Mononuclear cell (primary cell): ENCODE results near the gene ZNF571. TPM values are rescaled to one million over a fixed set of nuclear protein-coding genes. Genes with fewer than 3 reads are reported as not detected.
A peak's percentile ranks its signal among the peaks of the same experiment; 100 is the strongest.

Experiments
- H3K27me3 ChIP-seq: 2 replicates; pipeline ENCODE4 v1.6.0; 2011; ENCODE audit warnings: low read length, control low read depth; ENCODE audit not compliant: insufficient read depth
- H3K4me1 ChIP-seq: 2 replicates; pipeline ENCODE4 v1.5.1; 2011; ENCODE audit warnings: mild to moderate bottlenecking, low read length, control low read depth; ENCODE audit not compliant: insufficient read depth
- H3K4me3 ChIP-seq: 2 replicates; pipeline ENCODE4 v1.5.1; 2011; ENCODE audit warnings: mild to moderate bottlenecking, low read length, moderate library complexity
- H3K9me3 ChIP-seq: 2 replicates; pipeline ENCODE4 v1.5.1; 2011; ENCODE audit warnings: low read depth, mild to moderate bottlenecking, control low read depth, low read length
- total RNA-seq: library from RNA; depleted of rRNA; stranded (reverse); fragments of >200 nt; gene quantifications from one replicate; pipeline ENCODE4 v1.2.3, GENCODE V29; 2012

The ZNF571 gene
- 15.6 TPM for total RNA-seq

GRCh38 chr19:37594304-37594981 is at the start of gene ZNF571, which contains the start of gene ZNF540:
TSS of gene ZNF571 (minus strand) at chr19:37594792. CDS start at chr19:37586676, 8,116 bp downstream.
TSS of gene ZNF540 (plus strand) at chr19:37594876. CDS start at chr19:37598448, 3,572 bp downstream.
- Histone ChIP-seq H3K27me3 (no peaks in the 10 kb centered on the region), H3K4me3 (peak within 1 kb of the TSS; percentile 65), H3K9me3 (peaks cover 15% of the 10 kb centered on the region), H3K4me1 (peaks cover 15% of the 10 kb centered on the region)

GRCh38 chr19:37635076-37636056 is 40.8 kb upstream of the ZNF571 start:
- peaks cover 82% of the 10 kb centered on the region for H3K9me3 ChIP-seq
- no peaks in the 10 kb centered on the region for H3K27me3 ChIP-seq
- H3K4me1 ChIP-seq = no peaks in the 10 kb centered on the region
- no peak overlapping the region for H3K4me3 ChIP-seq

GRCh38 chr19:37594982-37595382 is 390 bp upstream of the ZNF571 start:
- peak overlapping the region; percentile 65 for H3K4me3 ChIP-seq
- H3K4me1 ChIP-seq = peaks cover 15% of the 10 kb centered on the region
- H3K27me3 ChIP-seq = no peaks in the 10 kb centered on the region
- peaks cover 15% of the 10 kb centered on the region for H3K9me3 ChIP-seq

DNA sequence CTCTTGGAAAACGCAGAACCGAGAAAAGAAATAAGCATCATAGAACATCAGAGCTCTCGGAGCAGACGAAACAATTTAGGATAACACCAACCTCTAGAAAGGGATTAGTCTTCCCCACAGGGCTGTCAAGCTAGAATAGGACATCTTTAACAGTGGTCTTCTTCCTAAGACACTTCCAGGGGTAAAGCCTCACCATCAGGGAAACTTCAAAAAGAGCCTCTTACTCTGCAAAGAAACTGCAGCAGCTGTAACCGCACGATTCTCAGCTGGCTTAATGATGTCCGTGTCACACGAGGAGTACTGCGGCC is 642 bp downstream of the ZNF571 start:
- peaks cover 15% of the 10 kb centered on the region for H3K9me3 ChIP-seq
- H3K27me3 ChIP-seq = no peaks in the 10 kb centered on the region
- H3K4me3 ChIP-seq = peak overlapping the region; percentile 65
- H3K4me1 ChIP-seq = peaks cover 15% of the 10 kb centered on the region

DNA sequence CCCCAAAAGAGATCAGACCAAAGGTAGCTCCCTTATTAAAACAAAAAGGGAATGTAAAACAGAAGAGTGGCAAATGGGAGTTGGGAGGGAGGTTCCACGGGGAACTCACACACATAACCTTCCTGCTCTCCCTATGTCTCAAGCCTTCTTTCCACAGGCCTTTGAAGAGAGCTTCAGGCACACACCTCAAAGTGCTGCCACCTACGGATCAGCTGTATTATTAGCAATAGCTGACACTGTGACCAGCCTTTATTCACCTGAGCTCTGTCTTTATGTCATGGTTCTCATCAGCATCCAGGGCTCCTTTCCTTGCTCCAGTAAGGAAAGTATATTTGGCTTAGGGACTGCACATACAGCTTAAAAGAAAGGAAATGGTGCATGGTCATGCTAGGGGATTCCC is 11.3 kb downstream of the ZNF571 start:
- no peaks in the 10 kb centered on the region for H3K4me1 ChIP-seq
- no peak overlapping the region for H3K4me3 ChIP-seq
- H3K9me3 ChIP-seq = peaks cover 74% of the 10 kb centered on the region
- H3K27me3 ChIP-seq = no peaks in the 10 kb centered on the region

GRCh38 chr19:37572203-37572602 is 22.4 kb downstream of the ZNF571 start:
- no peak overlapping the region for H3K4me3 ChIP-seq
- H3K9me3 ChIP-seq = peaks cover 19% of the 10 kb centered on the region
- H3K4me1 ChIP-seq = no peaks in the 10 kb centered on the region
- no peaks in the 10 kb centered on the region for H3K27me3 ChIP-seq

DNA sequence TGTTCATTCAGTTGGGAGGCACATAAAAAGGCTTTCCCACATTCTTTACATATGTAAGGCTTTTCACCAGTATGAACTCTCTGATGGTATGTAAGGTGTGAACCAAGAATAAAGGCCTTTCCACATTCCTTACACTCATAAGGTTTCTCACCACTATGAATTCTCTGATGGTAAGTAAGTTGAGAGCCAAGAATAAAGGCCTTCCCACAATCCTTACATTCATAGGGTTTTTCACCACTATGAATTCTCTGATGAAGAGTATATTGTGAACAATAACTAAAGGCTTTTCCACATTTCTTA is 29.3 kb downstream of the ZNF571 start:
- Histone ChIP-seq H3K4me3 (no peak overlapping the region), H3K9me3 (peaks cover 88% of the 10 kb centered on the region), H3K4me1 (no peaks in the 10 kb centered on the region), H3K27me3 (no peaks in the 10 kb centered on the region)

DNA sequence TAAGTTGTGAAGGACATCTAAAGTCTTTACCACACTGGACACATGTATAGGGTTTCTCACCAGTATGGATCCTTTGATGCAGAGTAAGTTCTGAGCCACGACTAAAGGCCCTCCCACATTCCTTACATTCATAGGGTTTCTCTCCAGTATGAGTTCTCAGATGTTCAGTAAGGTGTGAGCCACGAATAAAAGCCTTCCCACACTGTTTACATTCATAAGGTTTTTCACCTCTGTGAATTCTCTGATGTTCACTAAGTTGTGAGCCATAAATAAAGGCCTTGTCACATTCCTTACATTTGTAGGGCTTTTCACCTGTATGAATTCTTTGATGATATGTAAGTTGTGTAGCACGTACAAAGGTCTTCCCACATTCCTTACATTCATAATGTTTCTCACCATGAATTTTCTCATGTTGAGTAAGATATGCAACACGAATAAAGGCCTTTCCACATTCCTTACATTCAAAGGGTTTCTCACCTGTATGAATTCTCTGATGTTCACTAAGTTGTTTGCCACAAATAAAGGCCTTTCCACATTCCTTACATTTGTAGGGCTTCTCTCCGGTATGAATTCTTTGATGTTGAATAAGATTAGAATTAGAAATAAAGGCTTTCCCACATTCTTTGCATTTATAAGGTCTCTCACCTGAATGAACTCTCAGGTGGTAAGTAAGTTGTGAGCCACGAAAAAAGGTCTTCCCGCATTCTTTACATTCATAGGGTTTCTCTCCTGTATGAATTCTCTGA is 29.8 kb downstream of the ZNF571 start:
- H3K4me3 ChIP-seq = no peak overlapping the region
- no peaks in the 10 kb centered on the region for H3K27me3 ChIP-seq
- H3K4me1 ChIP-seq = no peaks in the 10 kb centered on the region
- H3K9me3 ChIP-seq = peaks cover 90% of the 10 kb centered on the region

GRCh38 chr19:37563518-37563917 is 31.1 kb downstream of the ZNF571 start:
- Histone ChIP-seq H3K9me3 (peaks cover 96% of the 10 kb centered on the region), H3K4me1 (no peaks in the 10 kb centered on the region), H3K27me3 (no peaks in the 10 kb centered on the region), H3K4me3 (no peak overlapping the region)

GRCh38 chr19:37551129-37551993 is 43.2 kb downstream of the ZNF571 start:
- peak overlapping the region; percentile 45 for H3K4me3 ChIP-seq
- no peaks in the 10 kb centered on the region for H3K27me3 ChIP-seq
- peaks cover 53% of the 10 kb centered on the region for H3K9me3 ChIP-seq
- H3K4me1 ChIP-seq = no peaks in the 10 kb centered on the region

GRCh38 chr19:37537391-37537947 is 57.1 kb downstream of the ZNF571 start:
- Histone ChIP-seq H3K4me1 (no peaks in the 10 kb centered on the region), H3K27me3 (no peaks in the 10 kb centered on the region), H3K9me3 (peaks cover 59% of the 10 kb centered on the region), H3K4me3 (no peak overlapping the region)

GRCh38 chr19:37519890-37520289 is 74.7 kb downstream of the ZNF571 start:
- Histone ChIP-seq H3K4me3 (no peak overlapping the region), H3K27me3 (no peaks in the 10 kb centered on the region), H3K4me1 (no peaks in the 10 kb centered on the region), H3K9me3 (peaks cover 15% of the 10 kb centered on the region)
